Measurements from ENCODE around the gene BLOC1S1.

Gene BLOC1S1

DNA sequence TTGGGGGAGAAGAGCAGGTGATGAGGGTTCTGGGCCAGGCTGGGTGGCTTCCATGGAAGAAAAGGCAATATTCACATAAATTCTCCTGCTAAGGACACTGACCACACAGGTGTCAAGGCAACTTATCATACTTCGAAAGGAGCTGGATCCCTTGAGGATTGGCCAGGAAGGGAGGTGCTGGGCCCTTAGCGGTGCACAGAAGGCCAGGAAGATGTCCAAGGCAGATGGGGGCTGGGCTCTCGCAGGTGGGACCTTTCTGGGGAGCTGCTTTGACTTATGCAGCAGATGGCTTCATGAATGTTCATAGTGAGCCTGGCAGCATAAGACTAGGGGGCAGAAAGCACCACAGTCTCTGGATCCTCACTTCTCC, 9.1 kb downstream of the BLOC1S1 start:
- no peak overlapping the region for H3K4me3 ChIP-seq (ENCODE audit: low read depth, low read length)
- TF ChIP-seq, protein P1, sequence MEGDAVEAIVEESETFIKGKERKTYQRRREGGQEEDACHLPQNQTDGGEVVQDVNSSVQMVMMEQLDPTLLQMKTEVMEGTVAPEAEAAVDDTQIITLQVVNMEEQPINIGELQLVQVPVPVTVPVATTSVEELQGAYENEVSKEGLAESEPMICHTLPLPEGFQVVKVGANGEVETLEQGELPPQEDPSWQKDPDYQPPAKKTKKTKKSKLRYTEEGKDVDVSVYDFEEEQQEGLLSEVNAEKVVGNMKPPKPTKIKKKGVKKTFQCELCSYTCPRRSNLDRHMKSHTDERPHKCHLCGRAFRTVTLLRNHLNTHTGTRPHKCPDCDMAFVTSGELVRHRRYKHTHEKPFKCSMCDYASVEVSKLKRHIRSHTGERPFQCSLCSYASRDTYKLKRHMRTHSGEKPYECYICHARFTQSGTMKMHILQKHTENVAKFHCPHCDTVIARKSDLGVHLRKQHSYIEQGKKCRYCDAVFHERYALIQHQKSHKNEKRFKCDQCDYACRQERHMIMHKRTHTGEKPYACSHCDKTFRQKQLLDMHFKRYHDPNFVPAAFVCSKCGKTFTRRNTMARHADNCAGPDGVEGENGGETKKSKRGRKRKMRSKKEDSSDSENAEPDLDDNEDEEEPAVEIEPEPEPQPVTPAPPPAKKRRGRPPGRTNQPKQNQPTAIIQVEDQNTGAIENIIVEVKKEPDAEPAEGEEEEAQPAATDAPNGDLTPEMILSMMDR (IDR thresholded peaks at IDR 0.05; ENCODE audit: low read depth, low read length), result no peak
- no peak for DNase-seq
- no peaks in the 10 kb centered on the region for H3K9me3 ChIP-seq
- no peaks in the 10 kb centered on the region; the same call in none of the 2 replicates for H3K4me1 ChIP-seq
- no peaks in the 10 kb centered on the region for H3K27me3 ChIP-seq
- peaks cover 18% of the 10 kb centered on the region for H3K36me3 ChIP-seq

DNA sequence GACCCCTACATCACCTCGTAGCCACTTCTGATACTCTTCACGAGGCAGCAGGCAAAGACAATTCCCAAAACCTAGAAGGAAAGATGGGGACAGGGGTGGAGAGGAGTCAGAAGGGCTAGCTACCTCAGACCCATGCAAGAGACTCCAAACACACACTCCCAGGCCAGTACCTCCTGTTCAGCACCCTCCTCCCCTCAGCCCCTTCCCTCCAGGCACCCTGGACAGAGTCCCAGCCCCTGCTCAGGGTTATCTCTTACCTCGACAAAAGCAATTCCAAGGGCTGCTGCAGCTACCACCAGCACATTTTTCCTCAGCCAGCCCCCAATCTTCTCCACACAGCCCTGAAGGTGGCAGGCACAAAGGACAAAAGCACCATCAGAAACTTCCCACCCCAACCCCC, 9.7 kb downstream of the BLOC1S1 start:
- no peak overlapping the region for H3K4me3 ChIP-seq (ENCODE audit: low read depth, low read length)
- H3K36me3 ChIP-seq, result peaks cover 18% of the 10 kb centered on the region
- TF ChIP-seq, protein P1 (IDR thresholded peaks at IDR 0.05; ENCODE audit: low read depth, low read length), result no peak
- no peaks in the 10 kb centered on the region; the same call in 1 of the 2 replicates for H3K4me1 ChIP-seq
- no peaks in the 10 kb centered on the region for H3K9me3 ChIP-seq
- H3K27me3 ChIP-seq, result no peaks in the 10 kb centered on the region
- DNase-seq, result no peak

DNA sequence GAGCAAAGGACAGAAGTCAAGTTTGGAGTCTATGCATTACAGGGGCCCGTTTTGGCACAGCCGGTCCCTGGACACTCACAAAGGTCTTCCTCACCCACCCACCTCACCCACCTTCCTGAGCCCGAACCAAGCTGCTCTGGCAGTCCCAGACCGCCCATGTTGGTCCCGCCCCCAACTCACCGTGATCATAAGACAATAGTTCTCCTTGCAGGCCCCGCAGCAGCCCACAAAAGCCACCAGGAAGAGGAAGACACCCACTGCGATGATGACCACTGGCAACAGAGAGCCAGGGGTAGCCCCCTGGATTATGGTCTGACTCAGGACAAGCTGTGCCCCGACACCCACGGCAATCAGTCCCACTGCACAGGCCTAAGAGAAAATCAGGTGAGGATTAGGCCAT, 11.1 kb downstream of the BLOC1S1 start:
- no peaks in the 10 kb centered on the region; the same call in 1 of the 2 replicates for H3K4me1 ChIP-seq
- H3K9me3 ChIP-seq, result no peaks in the 10 kb centered on the region
- DNase-seq, result no peak
- H3K4me3 ChIP-seq (ENCODE audit: low read depth, low read length), result peak overlapping the region; percentile 61
- no peaks in the 10 kb centered on the region for H3K27me3 ChIP-seq
- TF ChIP-seq, protein P1 (IDR thresholded peaks at IDR 0.05; ENCODE audit: low read depth, low read length), result no peak
- peaks cover 18% of the 10 kb centered on the region for H3K36me3 ChIP-seq

DNA sequence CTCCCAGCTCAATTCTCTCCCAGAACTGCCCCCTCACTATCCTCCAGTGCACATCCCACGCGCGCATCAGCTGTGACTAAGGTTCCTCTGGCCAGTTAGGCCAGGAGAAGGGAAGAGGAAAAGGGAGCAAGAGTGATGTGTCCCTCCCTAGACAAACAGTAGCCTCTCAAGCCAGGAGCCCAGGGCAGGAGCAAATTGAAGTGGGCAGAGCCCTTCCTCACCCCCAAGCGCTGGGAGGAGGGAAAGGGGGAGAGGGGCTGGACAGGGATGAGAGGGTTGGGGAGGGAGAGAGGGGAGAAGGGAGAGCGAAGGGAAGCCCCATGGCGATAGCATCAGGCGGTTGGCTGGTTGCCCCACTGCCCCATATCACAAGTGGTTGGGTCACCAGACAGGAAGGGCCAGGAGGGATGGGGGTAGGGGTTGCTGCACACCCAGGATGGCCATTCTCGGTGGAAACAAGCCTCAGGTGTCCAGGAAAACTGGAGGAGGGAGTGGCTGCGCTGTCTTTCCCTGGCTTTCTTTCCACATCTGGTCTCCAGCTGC, 11.9 kb downstream of the BLOC1S1 start:
- Histone ChIP-seq H3K4me3 (ENCODE audit: low read depth, low read length) (peak overlapping the region; percentile 61), H3K36me3 (peaks cover 18% of the 10 kb centered on the region), H3K9me3 (no peaks in the 10 kb centered on the region), H3K4me1 (no peaks in the 10 kb centered on the region; the same call in 1 of the 2 replicates), H3K27me3 (no peaks in the 10 kb centered on the region)
- DNase-seq, result peak; percentile 46
- TF ChIP-seq, protein P1 (IDR thresholded peaks at IDR 0.05; ENCODE audit: low read depth, low read length), result no peak

DNA sequence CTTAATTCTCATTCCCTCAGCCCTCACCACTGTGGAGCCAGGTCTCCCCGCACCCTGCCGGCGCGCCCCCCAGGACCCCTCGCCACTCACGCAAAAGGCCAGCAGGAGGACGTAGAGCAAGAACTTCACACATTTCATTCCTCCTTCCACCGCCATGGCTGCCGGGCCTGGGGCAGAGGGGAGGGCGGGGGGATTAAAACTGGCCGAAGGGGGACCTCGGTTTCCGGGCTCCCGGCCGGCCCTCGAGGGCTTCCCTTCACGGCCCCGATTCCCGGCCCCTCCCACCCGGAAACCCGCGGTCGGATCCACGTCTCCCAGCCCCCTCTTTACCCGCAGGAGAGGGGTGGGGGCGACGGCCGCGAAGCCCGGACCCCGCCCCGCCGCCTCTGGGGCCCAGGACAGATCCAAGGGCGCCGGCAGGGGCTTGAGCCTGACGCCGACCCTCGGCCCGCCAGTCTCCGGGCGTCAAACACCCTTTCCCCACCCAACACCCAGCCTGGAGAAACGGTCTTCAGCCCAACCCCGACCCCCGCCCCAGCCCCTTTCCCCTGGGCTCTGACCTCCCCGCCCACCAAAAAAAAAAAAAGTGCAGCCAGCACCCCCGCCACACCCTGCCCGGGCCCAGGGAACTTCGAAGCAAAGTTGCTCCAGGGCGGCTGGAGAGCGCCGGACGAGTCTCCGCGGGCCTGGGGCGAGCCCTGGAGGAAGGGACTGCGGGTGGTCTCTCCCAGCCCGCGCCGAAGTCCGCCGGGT, 12.5 kb downstream of the BLOC1S1 start:
- TF ChIP-seq, protein P1 (IDR thresholded peaks at IDR 0.05; ENCODE audit: low read depth, low read length), result no peak
- peak; percentile 61 for DNase-seq
- no peaks in the 10 kb centered on the region; the same call in 1 of the 2 replicates for H3K4me1 ChIP-seq
- no peaks in the 10 kb centered on the region for H3K27me3 ChIP-seq
- peak overlapping the region; percentile 61 for H3K4me3 ChIP-seq (ENCODE audit: low read depth, low read length)
- H3K9me3 ChIP-seq, result no peaks in the 10 kb centered on the region
- peaks cover 18% of the 10 kb centered on the region for H3K36me3 ChIP-seq

Measured in BE2C (cell line).